ENCODE data around the gene TMEM141.

DNA sequence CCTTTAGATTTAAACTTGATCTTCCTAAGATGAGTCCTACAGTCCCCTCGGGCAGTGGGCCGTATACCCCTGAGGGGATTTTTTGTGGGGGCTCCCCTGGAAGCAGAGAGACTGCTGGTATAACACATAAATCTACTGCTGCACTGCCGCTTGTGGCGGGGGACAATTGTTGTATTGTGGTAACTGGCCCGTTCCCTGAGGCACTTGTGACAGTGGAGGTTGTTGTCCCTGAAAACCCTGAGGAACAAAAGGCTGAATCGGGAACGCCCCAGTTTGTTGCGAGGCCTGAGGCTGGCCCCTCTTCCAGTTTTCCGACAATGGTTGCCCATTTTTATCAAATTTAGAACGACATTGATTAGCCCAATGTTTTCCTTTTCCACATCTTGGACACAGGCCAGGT, 4.7 kb upstream of the TMEM141 start:
- TF ChIP-seq TAF1 (IDR thresholded peaks at IDR 0.05; ENCODE audit: low read depth, low read length) (no peak), POLR2AphosphoS5 (IDR thresholded peaks at IDR 0.05; ENCODE audit: low read depth, low read length) (no peak), POLR2A (IDR thresholded peaks at IDR 0.05; ENCODE audit: low read depth, low read length) (no peak), SPI1 (IDR thresholded peaks at IDR 0.05; ENCODE audit: low read depth, low read length) (no peak)
